CD8-positive, alpha-beta memory T cell (primary cell): ENCODE data around the gene PGRMC2. TPM values are rescaled to one million over a fixed set of nuclear protein-coding genes. Genes with fewer than 3 reads are reported as not detected.

Experiments
- CTCF ChIA-PET: fragments of 350-600 bp; sonication (Branson Sonifier 250); formaldehyde crosslinking; loops from one replicate; lab custom pipeline; 2021; ENCODE audit warnings: antibody characterized with exemption; lab: Charles Lee
- POLR2A ChIA-PET: fragments of 350-600 bp; sonication (Branson Sonifier 250); formaldehyde crosslinking; loops from one replicate; lab custom pipeline; 2021; ENCODE audit warnings: antibody characterized with exemption; lab: Charles Lee
- DNase-seq, 5 donors: peaks; one replicate each; pipeline versions ENCODE4 v3.0.0 to v3.0.0-alpha.2; 2020 to 2022; ENCODE audit warnings: mixed read lengths in 1 of 5
- H3K27ac ChIP-seq: one replicate; pipeline ENCODE4 v1.7.0; 2013; ENCODE audit warnings: low read depth, mild to moderate bottlenecking, low read length, moderate library complexity
- H3K27me3 ChIP-seq: 2 replicates; pipeline ENCODE4 v1.7.0; 2013; ENCODE audit warnings: low read length, mild to moderate bottlenecking; ENCODE audit not compliant: insufficient read depth, poor library complexity, severe bottlenecking
- H3K36me3 ChIP-seq: 2 replicates; pipeline ENCODE4 v1.7.0; 2013; ENCODE audit warnings: mild to moderate bottlenecking, low read length, moderate library complexity; ENCODE audit not compliant: insufficient read depth
- H3K4me1 ChIP-seq: 2 replicates; pipeline ENCODE4 v1.7.0; 2013; ENCODE audit warnings: mild to moderate bottlenecking, low read length, moderate library complexity; ENCODE audit not compliant: insufficient read depth
- H3K4me3 ChIP-seq: 2 replicates; pipeline ENCODE4 v1.7.0; 2013; ENCODE audit warnings: mild to moderate bottlenecking, low read length
- H3K9me3 ChIP-seq: 2 replicates; pipeline ENCODE4 v1.7.0; 2013; ENCODE audit warnings: mild to moderate bottlenecking, low read length
- H3K27ac Mint-ChIP-seq, 8 donors: one replicate each; pipeline ENCODE4 v1.8.0; 2020 to 2021; ENCODE audit warnings: mixed read lengths in 8 of 8, mild to moderate bottlenecking in 6 of 8, inconsistent platforms in 3 of 8, moderate library complexity in 3 of 8
- H3K27me3 Mint-ChIP-seq, 2 donors: one replicate each; pipeline ENCODE4 v1.8.0; 2020 to 2021; ENCODE audit warnings: mixed read lengths in 2 of 2, mild to moderate bottlenecking in 1 of 2, moderate library complexity in 1 of 2
- H3K36me3 Mint-ChIP-seq, 3 donors: one replicate each; pipeline ENCODE4 v1.8.0; 2020 to 2021; ENCODE audit warnings: mixed read lengths in 3 of 3, inconsistent platforms in 1 of 3, mild to moderate bottlenecking in 1 of 3
- H3K4me1 Mint-ChIP-seq, 3 donors: one replicate each; pipeline ENCODE4 v1.8.0; 2020 to 2021; ENCODE audit warnings: mixed read lengths in 3 of 3, inconsistent platforms in 1 of 3, mild to moderate bottlenecking in 1 of 3
- H3K4me3 Mint-ChIP-seq, 7 donors: one replicate each; pipeline ENCODE4 v1.8.0; 2020 to 2021; ENCODE audit warnings: mixed read lengths in 7 of 7, mild to moderate bottlenecking in 6 of 7, moderate library complexity in 4 of 7, inconsistent platforms in 2 of 7
- H3K9me3 Mint-ChIP-seq, 5 donors: one replicate each; pipeline ENCODE4 v1.8.0; 2020 to 2022; ENCODE audit warnings: mixed read lengths in 5 of 5, mild to moderate bottlenecking in 3 of 5, moderate library complexity in 2 of 5, inconsistent platforms in 1 of 5
- polyA plus RNA-seq: library from polyadenylated mRNA; unstranded; fragments of 300-500 nt; fragmentation: Illumina TruSeq; gene quantifications from one replicate; pipeline ENCODE4 v1.2.3, GENCODE V29; 2021
- total RNA-seq, 2 experiments: library from RNA; stranded (reverse); gene quantifications; one replicate each; pipeline ENCODE4 v1.2.3, GENCODE V29; 2021

PGRMC2 gene
- total and polyA plus RNA-seq, 3 experiments from 2014 or later, result 23.6 to 40.5 (median 36.9) TPM

DNA sequence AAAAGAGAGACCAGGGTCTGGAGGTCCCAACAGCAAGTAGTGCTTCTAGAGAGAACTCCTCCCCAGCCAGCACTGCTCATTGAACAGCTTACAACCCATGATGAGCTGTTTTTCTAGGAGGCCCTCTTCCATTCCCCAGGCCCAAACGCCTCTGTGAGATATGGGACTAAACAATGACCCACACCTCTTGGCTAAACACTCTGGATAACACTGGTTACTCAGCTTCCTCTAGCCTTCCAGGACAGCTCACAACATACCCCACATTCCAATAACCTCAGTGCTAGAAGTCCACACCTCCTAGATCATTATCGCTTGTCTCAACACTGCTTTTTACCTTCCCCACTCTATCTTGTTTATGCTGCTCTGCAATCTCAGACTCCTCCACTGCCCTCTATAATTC lies 35.4 kb upstream of the PGRMC2 start:
- Mint-ChIP-seq H3K36me3 (peaks cover 6 to 10% (median 6%) of the 10 kb centered on the region in 3 donors), H3K27me3 (no peaks in the 10 kb centered on the region), H3K4me1 (no peaks in the 10 kb centered on the region), H3K27ac (no peak overlapping the region), H3K4me3 (no peak overlapping the region), H3K9me3 (no peaks in the 10 kb centered on the region)
- H3K4me3 ChIP-seq, result no peak overlapping the region
- H3K27me3 ChIP-seq, result no peaks in the 10 kb centered on the region
- no peaks in the 10 kb centered on the region for H3K9me3 ChIP-seq
- no peaks in the 10 kb centered on the region for H3K4me1 ChIP-seq
- H3K27ac ChIP-seq, result no peak overlapping the region
- no peak for DNase-seq
- ChIA-PET POLR2A (no interaction called here), CTCF (no interaction called here)
- no peaks in the 10 kb centered on the region for H3K36me3 ChIP-seq

DNA sequence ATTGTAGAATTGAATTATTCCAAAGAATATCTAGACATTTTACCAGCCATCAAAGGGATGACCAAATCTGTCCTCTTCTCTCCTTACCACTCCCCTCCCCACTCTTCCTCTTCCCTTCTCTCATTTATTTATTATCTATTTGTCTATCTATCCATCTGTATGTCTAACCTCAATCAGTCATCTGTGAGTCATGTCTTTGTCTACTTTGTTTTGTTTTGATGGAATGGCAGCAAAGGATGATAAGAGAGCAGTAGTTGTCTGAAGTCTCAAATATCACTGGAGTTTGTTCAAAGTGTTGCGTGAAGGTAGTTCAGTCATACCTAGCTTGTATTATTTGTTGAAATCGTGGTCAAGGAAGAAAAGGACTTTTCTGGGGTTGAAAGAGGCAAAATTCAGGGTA lies 34.7 kb upstream of the PGRMC2 start:
- no peaks in the 10 kb centered on the region for H3K27me3 Mint-ChIP-seq
- Histone ChIP-seq H3K27me3 (no peaks in the 10 kb centered on the region), H3K36me3 (no peaks in the 10 kb centered on the region), H3K27ac (no peak overlapping the region), H3K9me3 (no peaks in the 10 kb centered on the region), H3K4me3 (no peak overlapping the region), H3K4me1 (no peaks in the 10 kb centered on the region)
- H3K9me3 Mint-ChIP-seq, result no peaks in the 10 kb centered on the region
- H3K4me3 Mint-ChIP-seq, result no peak overlapping the region
- POLR2A ChIA-PET, result no interaction called here
- CTCF ChIA-PET, result no interaction called here
- no peak for DNase-seq
- H3K36me3 Mint-ChIP-seq, result peaks cover 6 to 11% (median 10%) of the 10 kb centered on the region in 3 donors
- H3K27ac Mint-ChIP-seq, result no peak overlapping the region
- no peaks in the 10 kb centered on the region for H3K4me1 Mint-ChIP-seq

DNA sequence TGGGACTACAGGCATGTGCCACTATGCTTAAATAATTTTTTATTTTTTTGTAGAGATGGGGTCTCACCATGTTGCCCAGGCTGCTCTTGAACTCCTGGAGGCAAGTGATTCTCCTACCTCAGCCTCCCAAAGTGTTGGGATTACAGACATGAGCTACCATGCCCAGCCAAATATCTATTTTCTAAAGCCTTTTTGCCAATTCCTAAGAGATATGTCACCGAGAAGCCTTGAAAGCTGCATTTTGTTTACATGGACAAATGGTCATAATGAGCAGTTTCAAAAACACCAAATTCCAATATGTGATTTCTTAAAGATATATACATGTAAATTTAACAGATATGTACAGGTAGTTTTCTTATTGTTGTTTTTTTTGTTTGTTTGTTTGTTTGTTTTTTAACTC lies 33.0 kb upstream of the PGRMC2 start:
- CTCF ChIA-PET, result no interaction called here
- H3K36me3 ChIP-seq, result no peaks in the 10 kb centered on the region
- Mint-ChIP-seq H3K4me3 (no peak overlapping the region), H3K36me3 (peaks cover 14 to 20% (median 19%) of the 10 kb centered on the region in 3 donors), H3K9me3 (no peaks in the 10 kb centered on the region), H3K4me1 (no peaks in the 10 kb centered on the region), H3K27ac (no peak overlapping the region), H3K27me3 (no peaks in the 10 kb centered on the region)
- H3K9me3 ChIP-seq, result no peaks in the 10 kb centered on the region
- no peaks in the 10 kb centered on the region for H3K4me1 ChIP-seq
- H3K4me3 ChIP-seq, result no peak overlapping the region
- no peak overlapping the region for H3K27ac ChIP-seq
- no peak for DNase-seq
- H3K27me3 ChIP-seq, result no peaks in the 10 kb centered on the region
- POLR2A ChIA-PET, result no interaction called here

DNA sequence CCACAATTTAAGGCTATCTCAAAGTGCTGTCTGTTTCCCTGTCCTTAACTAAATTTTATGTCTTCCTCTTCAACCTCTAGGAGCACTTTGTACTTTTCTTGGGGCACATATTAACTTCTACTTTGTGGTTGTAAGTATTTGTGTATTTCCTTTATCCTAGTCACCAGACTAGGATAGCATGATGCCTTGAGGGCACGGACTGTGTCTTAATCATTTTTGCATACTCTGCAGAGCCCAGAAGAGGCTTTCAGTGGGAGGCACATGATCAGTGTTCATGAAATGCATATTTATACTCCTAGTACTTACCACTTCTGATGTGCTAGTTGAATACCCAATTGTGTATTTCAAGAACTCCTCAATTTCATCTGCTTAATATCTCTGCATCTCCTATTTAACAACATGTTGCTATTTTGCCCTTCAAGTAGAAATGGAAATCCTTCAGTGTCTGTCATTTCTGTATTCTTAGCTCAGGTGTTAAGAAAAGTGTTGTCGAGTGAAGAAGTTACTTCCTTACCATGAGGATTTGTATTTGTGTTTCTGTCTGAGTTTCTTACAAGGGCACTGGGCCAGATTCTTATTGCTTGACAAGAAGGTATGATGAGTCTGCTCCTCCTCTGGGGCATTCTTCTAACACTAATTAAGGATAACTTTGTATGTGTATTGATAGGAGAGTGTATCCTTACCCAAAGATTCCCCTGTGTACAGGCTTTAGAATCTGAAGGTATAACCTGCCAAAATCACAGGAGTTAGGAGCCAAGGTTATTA lies 28.3 kb upstream of the PGRMC2 start:
- Histone ChIP-seq H3K36me3 (no peaks in the 10 kb centered on the region), H3K9me3 (no peaks in the 10 kb centered on the region), H3K27me3 (no peaks in the 10 kb centered on the region), H3K27ac (no peak overlapping the region), H3K4me3 (no peak overlapping the region), H3K4me1 (no peaks in the 10 kb centered on the region)
- peak overlapping the region in 1 of 8 donors; percentile 33 for H3K27ac Mint-ChIP-seq
- CTCF ChIA-PET, result no interaction called here
- DNase-seq, result no peak
- peaks cover 23 to 25% (median 23%) of the 10 kb centered on the region in 3 donors for H3K36me3 Mint-ChIP-seq
- POLR2A ChIA-PET, result no interaction called here
- no peaks in the 10 kb centered on the region for H3K9me3 Mint-ChIP-seq
- H3K27me3 Mint-ChIP-seq, result no peaks in the 10 kb centered on the region
- no peaks in the 10 kb centered on the region for H3K4me1 Mint-ChIP-seq
- H3K4me3 Mint-ChIP-seq, result no peak overlapping the region

GRCh38 chr4:128311659-128312403 lies 24.2 kb upstream of the PGRMC2 start:
- Mint-ChIP-seq H3K27ac (no peak overlapping the region), H3K27me3 (no peaks in the 10 kb centered on the region), H3K9me3 (no peaks in the 10 kb centered on the region), H3K4me3 (no peak overlapping the region), H3K36me3 (peaks cover 12 to 25% (median 16%) of the 10 kb centered on the region in 3 donors), H3K4me1 (no peaks in the 10 kb centered on the region)
- DNase-seq, result no peak
- Histone ChIP-seq H3K4me1 (no peaks in the 10 kb centered on the region), H3K36me3 (no peaks in the 10 kb centered on the region), H3K27me3 (no peaks in the 10 kb centered on the region), H3K4me3 (no peak overlapping the region), H3K9me3 (no peaks in the 10 kb centered on the region), H3K27ac (no peak overlapping the region)
- CTCF ChIA-PET, result no interaction called here
- POLR2A ChIA-PET, result no interaction called here

DNA sequence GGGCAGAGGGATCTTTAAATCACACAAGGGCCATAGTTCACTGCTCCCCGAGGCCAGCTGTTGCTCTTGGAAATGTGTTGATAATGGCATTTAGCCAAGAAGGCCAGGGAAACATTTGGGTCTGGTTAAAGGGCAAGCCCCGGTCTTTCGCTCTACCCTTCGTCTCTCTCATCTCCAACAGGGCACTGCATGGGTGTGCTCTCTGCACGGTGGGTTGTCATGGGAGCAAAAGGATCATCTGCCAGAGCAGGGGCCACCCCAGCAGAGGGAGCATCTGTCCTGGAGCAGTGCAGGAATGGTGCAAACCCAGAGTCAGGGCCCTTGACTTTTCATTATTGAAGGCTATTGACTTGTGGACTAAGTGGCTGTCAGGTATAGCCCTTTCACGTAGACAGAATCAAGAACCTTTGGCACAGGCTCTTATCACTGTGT lies 22.7 kb upstream of the PGRMC2 start:
- no peak overlapping the region for H3K4me3 ChIP-seq
- DNase-seq, result no peak
- Mint-ChIP-seq H3K27me3 (no peaks in the 10 kb centered on the region), H3K27ac (no peak overlapping the region), H3K9me3 (no peaks in the 10 kb centered on the region), H3K4me3 (no peak overlapping the region), H3K36me3 (peaks cover under 1 to 16% (median 13%) of the 10 kb centered on the region in 3 donors), H3K4me1 (no peaks in the 10 kb centered on the region)
- no peak overlapping the region for H3K27ac ChIP-seq
- no peaks in the 10 kb centered on the region for H3K9me3 ChIP-seq
- no peaks in the 10 kb centered on the region for H3K4me1 ChIP-seq
- ChIA-PET POLR2A (no interaction called here), CTCF (no interaction called here)
- no peaks in the 10 kb centered on the region for H3K27me3 ChIP-seq
- no peaks in the 10 kb centered on the region for H3K36me3 ChIP-seq

GRCh38 chr4:128309585-128309984 lies 22.0 kb upstream of the PGRMC2 start:
- Mint-ChIP-seq H3K27ac (no peak overlapping the region), H3K27me3 (no peaks in the 10 kb centered on the region), H3K9me3 (no peaks in the 10 kb centered on the region), H3K36me3 (peaks cover 0 to 13% (median 11%) of the 10 kb centered on the region in 3 donors), H3K4me3 (no peak overlapping the region), H3K4me1 (no peaks in the 10 kb centered on the region)
- H3K36me3 ChIP-seq, result no peaks in the 10 kb centered on the region
- ChIA-PET POLR2A (no interaction called here), CTCF (no interaction called here)
- H3K4me1 ChIP-seq, result no peaks in the 10 kb centered on the region
- no peaks in the 10 kb centered on the region for H3K9me3 ChIP-seq
- no peak overlapping the region for H3K27ac ChIP-seq
- no peak overlapping the region for H3K4me3 ChIP-seq
- DNase-seq, result no peak
- H3K27me3 ChIP-seq, result no peaks in the 10 kb centered on the region

DNA sequence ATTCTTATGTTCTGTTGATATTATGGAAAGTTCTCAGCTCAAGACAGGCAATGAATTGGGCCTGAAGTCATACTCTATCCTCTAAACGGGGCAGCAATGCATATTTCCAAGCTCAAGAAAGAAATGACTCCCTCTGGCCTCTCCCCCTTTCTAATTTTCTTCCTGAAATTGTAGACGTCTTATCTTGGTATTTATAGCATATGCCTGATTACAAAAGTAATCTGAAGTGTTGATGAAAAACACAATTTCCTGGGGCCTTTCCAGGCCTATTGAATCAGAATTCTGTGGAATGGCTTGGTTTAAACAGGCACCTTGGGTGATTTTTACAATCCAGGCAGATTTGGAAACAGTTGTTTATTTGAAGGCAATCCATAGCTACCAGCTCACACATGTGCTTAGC lies 21.4 kb upstream of the PGRMC2 start:
- no peaks in the 10 kb centered on the region for H3K4me1 Mint-ChIP-seq
- H3K4me3 Mint-ChIP-seq, result no peak overlapping the region
- no peaks in the 10 kb centered on the region for H3K27me3 Mint-ChIP-seq
- H3K36me3 Mint-ChIP-seq, result peaks cover 0 to 12% (median 10%) of the 10 kb centered on the region in 3 donors
- CTCF ChIA-PET, result no interaction called here
- no peak for DNase-seq
- Histone ChIP-seq H3K27me3 (no peaks in the 10 kb centered on the region), H3K27ac (no peak overlapping the region), H3K9me3 (no peaks in the 10 kb centered on the region), H3K4me1 (no peaks in the 10 kb centered on the region), H3K4me3 (no peak overlapping the region), H3K36me3 (no peaks in the 10 kb centered on the region)
- POLR2A ChIA-PET, result no interaction called here
- no peaks in the 10 kb centered on the region for H3K9me3 Mint-ChIP-seq
- H3K27ac Mint-ChIP-seq, result no peak overlapping the region
